ENCODE results near the gene TMEM140. TPM values are rescaled to one million over a fixed set of nuclear protein-coding genes. Genes with fewer than 3 reads are reported as not detected.

Gene TMEM140
- total RNA-seq, 1 experiment from 2014 or later, result 0.92 TPM

GRCh38 chr7:135143885-135144668, 3.8 kb upstream of the TMEM140 start:
- no TSS peak for BruUV-seq (replicated peaks)
- Histone ChIP-seq H3K79me2 (ENCODE audit: low read depth) (no peaks in the 10 kb centered on the region), H3F3A (ENCODE audit: insufficient read depth, low read depth) (peaks cover 6% of the 10 kb centered on the region; the same call in 1 of the 2 replicates), H3K4me1 (replicated peaks; ENCODE audit: insufficient read depth) (peaks cover 6% of the 10 kb centered on the region; the same call in 1 of the 2 replicates), H3K9me3 (ENCODE audit: insufficient read depth, low read depth) (no peaks in the 10 kb centered on the region), H3K27me3 (ENCODE audit: insufficient read depth, low read depth) (no peaks in the 10 kb centered on the region), H3K4me3 (no peak overlapping the region), H4K20me1 (ENCODE audit: insufficient read depth) (no peaks in the 10 kb centered on the region), H3K36me3 (ENCODE audit: low read depth) (no peaks in the 10 kb centered on the region), H3K9me2 (ENCODE audit: insufficient read depth) (no peaks in the 10 kb centered on the region), H3K27ac (no peak overlapping the region), H3K4me2 (no peak overlapping the region), H2AFZ (no peak overlapping the region)
- intact Hi-C loops (cut with micrococcal nuclease; ENCODE audit: unreplicated experiment), result loop anchor here (10.0 kb wide), 1 partner anchor 159 kb away; the partner anchor contains the start of gene AGBL3
- ChIA-PET POLR2A (ENCODE audit: unreplicated experiment) (no interaction called here), CTCF (interaction anchor here (0.6 kb wide), 1 partner anchor 1351 kb away, joined by 8 read pairs; no protein-coding TSS in a partner anchor)
- no peak for DNase-seq
- TF ChIP-seq CTCF (conservative IDR thresholded peaks at IDR 0.05) (no peak), EZH2 (IDR thresholded peaks at IDR 0.05; ENCODE audit: low read depth) (no peak)

GRCh38 chr7:135147341-135147898, 452 bp upstream of the TMEM140 start:
- no peaks in the 10 kb centered on the region for H3K9me3 ChIP-seq (ENCODE audit: insufficient read depth, low read depth)
- no peaks in the 10 kb centered on the region for H3K27me3 ChIP-seq (ENCODE audit: insufficient read depth, low read depth)
- H3K4me2 ChIP-seq, result peak overlapping the region; percentile 63
- H3K79me2 ChIP-seq (ENCODE audit: low read depth), result no peaks in the 10 kb centered on the region
- peaks cover 6% of the 10 kb centered on the region; the same call in 1 of the 2 replicates for H3F3A ChIP-seq (ENCODE audit: insufficient read depth, low read depth)
- no peak for TF ChIP-seq CTCF (conservative IDR thresholded peaks at IDR 0.05)
- TF ChIP-seq EZH2 (IDR thresholded peaks at IDR 0.05; ENCODE audit: low read depth), result no peak
- CTCF ChIA-PET, result interaction anchor here (0.8 kb wide), 1 partner anchor 22 kb away, joined by 3 read pairs; no protein-coding TSS in a partner anchor
- no peaks in the 10 kb centered on the region for H4K20me1 ChIP-seq (ENCODE audit: insufficient read depth)
- H3K4me3 ChIP-seq, result peak overlapping the region; percentile 40; the same call in 1 of the 2 replicates
- peaks cover 6% of the 10 kb centered on the region; the same call in 1 of the 2 replicates for H3K4me1 ChIP-seq (replicated peaks; ENCODE audit: insufficient read depth)
- H3K9me2 ChIP-seq (ENCODE audit: insufficient read depth), result no peaks in the 10 kb centered on the region
- POLR2A ChIA-PET (ENCODE audit: unreplicated experiment), result interaction anchor here (0.6 kb wide), 2 partner anchors 38 to 942 kb away, joined by 4 to 6 read pairs; no protein-coding TSS in a partner anchor
- intact Hi-C loops (cut with micrococcal nuclease; ENCODE audit: unreplicated experiment), result loop anchor here (10.0 kb wide), 1 partner anchor 163 kb away; the partner anchor contains the start of gene AGBL3
- H3K27ac ChIP-seq, result no peak overlapping the region; the same call in 1 of the 2 replicates
- BruUV-seq (replicated peaks), result no TSS peak
- no peak for DNase-seq
- no peaks in the 10 kb centered on the region for H3K36me3 ChIP-seq (ENCODE audit: low read depth)
- H2AFZ ChIP-seq, result peak overlapping the region; percentile 65; the same call in 1 of the 2 replicates

- intact Hi-C loops (cut with micrococcal nuclease; ENCODE audit: unreplicated experiment), result no loop called here
Measured at GRCh38 chr7:135150072-135150782, 2.4 kb downstream of the TMEM140 start.

More at GRCh38 chr7:135150072-135150782, 2.4 kb downstream of the TMEM140 start:
- no peak for TF ChIP-seq CTCF (conservative IDR thresholded peaks at IDR 0.05)
- TF ChIP-seq EZH2 (IDR thresholded peaks at IDR 0.05; ENCODE audit: low read depth), result no peak
- ChIA-PET CTCF (no interaction called here), POLR2A (ENCODE audit: unreplicated experiment) (no interaction called here)
- DNase-seq, result no peak
- H3K9me3 ChIP-seq (ENCODE audit: insufficient read depth, low read depth), result peaks cover 8% of the 10 kb centered on the region; the same call in 1 of the 2 replicates
- H2AFZ ChIP-seq, result no peak overlapping the region
- BruUV-seq (replicated peaks), result no TSS peak
- H4K20me1 ChIP-seq (ENCODE audit: insufficient read depth), result no peaks in the 10 kb centered on the region
- no peaks in the 10 kb centered on the region for H3K36me3 ChIP-seq (ENCODE audit: low read depth)
- H3F3A ChIP-seq (ENCODE audit: insufficient read depth, low read depth), result peaks cover 6% of the 10 kb centered on the region; the same call in 1 of the 2 replicates
- H3K4me3 ChIP-seq, result no peak overlapping the region
- H3K27ac ChIP-seq, result no peak overlapping the region
- no peaks in the 10 kb centered on the region for H3K79me2 ChIP-seq (ENCODE audit: low read depth)
- no peak overlapping the region for H3K4me2 ChIP-seq
- H3K9me2 ChIP-seq (ENCODE audit: insufficient read depth), result no peaks in the 10 kb centered on the region
- no peaks in the 10 kb centered on the region for H3K27me3 ChIP-seq (ENCODE audit: insufficient read depth, low read depth)
- H3K4me1 ChIP-seq (replicated peaks; ENCODE audit: insufficient read depth), result peaks cover 6% of the 10 kb centered on the region; the same call in 1 of the 2 replicates
